22Rv1 (cell line): Measurements from ENCODE around the gene COL12A1.

ENCODE experiments used
- CTCF ChIP-seq: fragments of 450-650 bp; IDR thresholded peaks from 2 replicates; pipeline ENCODE4 v1.5.1; 2017; ENCODE audit warnings: mild to moderate bottlenecking
- ZFX ChIP-seq: fragments of 450-650 bp; IDR thresholded peaks from 2 replicates; pipeline ENCODE4 v1.6.1; 2017; ENCODE audit warnings: antibody characterized with exemption, borderline replicate concordance

- TF ChIP-seq CTCF (no peak), ZFX (no peak)
Measured at GRCh38 chr6:75250552-75250951, 44.7 kb upstream of the COL12A1 start.
